Colonic mucosa (tissue), 4 donors: ENCODE data around the gene CLPSL2. TPM values are rescaled to one million over a fixed set of nuclear protein-coding genes. Genes with fewer than 3 reads are reported as not detected.

Experiments
- DNase-seq: peaks from one replicate; pipeline ENCODE4 v3.0.0-alpha.2; 2020
- H3K27ac ChIP-seq: fragments of 200-600 bp; one replicate; pipeline ENCODE4 v1.8.0; 2021
- H3K27me3 ChIP-seq: fragments of 200-600 bp; one replicate; pipeline ENCODE4 v1.8.0; 2021
- H3K36me3 ChIP-seq: fragments of 200-600 bp; one replicate; pipeline ENCODE4 v1.8.0; 2021
- H3K4me1 ChIP-seq: fragments of 200-600 bp; one replicate; pipeline ENCODE4 v1.8.0; 2021; ENCODE audit warnings: mild to moderate bottlenecking
- H3K4me3 ChIP-seq: fragments of 200-600 bp; one replicate; pipeline ENCODE4 v1.8.0; 2021
- H3K9ac ChIP-seq, 2 donors: one replicate each; pipeline ENCODE4 v1.7.0; 2013; ENCODE audit warnings: control low read depth in 2 of 2, low read depth in 2 of 2, low read length in 2 of 2
- H3K9me3 ChIP-seq: fragments of 200-600 bp; one replicate; pipeline ENCODE4 v1.8.0; 2021
- CTCF ChIP-seq: fragments of 200-600 bp; IDR thresholded peaks from one replicate; pipeline ENCODE4 v1.8.0; 2022; ENCODE audit warnings: antibody characterized with exemption, mild to moderate bottlenecking
- intact Hi-C: fragments of 100-400 bp; cut with DNase I; formaldehyde crosslinking; loops from one replicate; pipeline ENCODE4 v1.14.1; 2022
- total RNA-seq, 2 donors: library from RNA; stranded (reverse); fragmentation: NEBNext Ultra II Directional in 1 of 2; extraction: Animal tissue kit (Norgen Biotek cat#: 25700) in 1 of 2; gene quantifications; one replicate each; pipeline ENCODE4 v1.2.1, GENCODE V29; 2021
- donor health status: healthy.
- donor health status: DM: no; HTN: no; CAD: no.
- donor health status: DM: no; HTN: no; CAD: no.

CLPSL2 gene
- total RNA-seq, 2 donors from 2014 or later = not detected

- H3K27me3 ChIP-seq = no peaks in the 10 kb centered on the region
- intact Hi-C loops = no loop called here
- H3K4me1 ChIP-seq = no peaks in the 10 kb centered on the region
- H3K27ac ChIP-seq = no peak overlapping the region
- H3K4me3 ChIP-seq = no peak overlapping the region
- TF ChIP-seq CTCF = no peak
- DNase-seq = no peak
- H3K9ac ChIP-seq = no peak overlapping the region
- H3K36me3 ChIP-seq = no peaks in the 10 kb centered on the region
- no peaks in the 10 kb centered on the region for H3K9me3 ChIP-seq
These were observed 1.1 kb downstream of the CLPSL2 start for GRCh38 chr6:35777356-35778102.

- no peak overlapping the region for H3K4me3 ChIP-seq
- intact Hi-C loops = no loop called here
- H3K9ac ChIP-seq = no peak overlapping the region
- H3K4me1 ChIP-seq = no peaks in the 10 kb centered on the region
- H3K27me3 ChIP-seq = no peaks in the 10 kb centered on the region
- no peak for TF ChIP-seq CTCF
- no peaks in the 10 kb centered on the region for H3K9me3 ChIP-seq
- DNase-seq = no peak
- no peaks in the 10 kb centered on the region for H3K36me3 ChIP-seq
- H3K27ac ChIP-seq = no peak overlapping the region
These were observed 2.0 kb downstream of the CLPSL2 start for GRCh38 chr6:35778437-35778836.

- Histone ChIP-seq H3K4me1 (no peaks in the 10 kb centered on the region), H3K36me3 (no peaks in the 10 kb centered on the region), H3K27me3 (no peaks in the 10 kb centered on the region), H3K27ac (no peak within 1 kb of the TSS), H3K9me3 (no peaks in the 10 kb centered on the region), H3K4me3 (no peak within 1 kb of the TSS), H3K9ac (no peak within 1 kb of the TSS)
- TF ChIP-seq CTCF = no peak
- intact Hi-C loops = no loop called here
- no peak for DNase-seq
These were observed 4.3 kb downstream of the CLPSL2 start, which contains the start of gene CLPSL1 for GRCh38 chr6:35780719-35781118. CLPSL1 (plus strand) TSS chr6:35781019; CDS start chr6:35781111, 92 bp downstream.

- H3K9me3 ChIP-seq = no peaks in the 10 kb centered on the region
- no peak overlapping the region for H3K4me3 ChIP-seq
- no peaks in the 10 kb centered on the region for H3K36me3 ChIP-seq
- no peaks in the 10 kb centered on the region for H3K4me1 ChIP-seq
- intact Hi-C loops = no loop called here
- TF ChIP-seq CTCF = no peak
- DNase-seq = no peak
- H3K27ac ChIP-seq = no peak overlapping the region
- H3K27me3 ChIP-seq = no peaks in the 10 kb centered on the region
- no peak overlapping the region for H3K9ac ChIP-seq
These were observed 4.9 kb downstream of the CLPSL2 start for GRCh38 chr6:35781290-35781689.

GRCh38 chr6:35782424-35782823 is 6.0 kb downstream of the CLPSL2 start:
- Histone ChIP-seq H3K4me3 (no peak overlapping the region), H3K27me3 (peaks cover 8% of the 10 kb centered on the region), H3K27ac (no peak overlapping the region), H3K9me3 (no peaks in the 10 kb centered on the region), H3K36me3 (no peaks in the 10 kb centered on the region), H3K4me1 (no peaks in the 10 kb centered on the region), H3K9ac (no peak overlapping the region)
- no peak for DNase-seq
- intact Hi-C loops = no loop called here
- TF ChIP-seq CTCF = no peak
